HG02763 (cell line): Measurements from ENCODE around the gene CD38.
"Not testable (repeated sequence)": the region's sequence is repeated elsewhere in the genome, so short reads cannot be mapped to it uniquely, and the experiment has no call there.

ENCODE experiments used
- ATAC-seq: cut with Tn5 transposase; IDR thresholded peaks from one replicate; pipeline ENCODE4 v1.9.1; 2021; ENCODE audit warnings: mild to moderate bottlenecking, moderate library complexity; ENCODE audit not compliant: unreplicated experiment

The CD38 gene

DNA sequence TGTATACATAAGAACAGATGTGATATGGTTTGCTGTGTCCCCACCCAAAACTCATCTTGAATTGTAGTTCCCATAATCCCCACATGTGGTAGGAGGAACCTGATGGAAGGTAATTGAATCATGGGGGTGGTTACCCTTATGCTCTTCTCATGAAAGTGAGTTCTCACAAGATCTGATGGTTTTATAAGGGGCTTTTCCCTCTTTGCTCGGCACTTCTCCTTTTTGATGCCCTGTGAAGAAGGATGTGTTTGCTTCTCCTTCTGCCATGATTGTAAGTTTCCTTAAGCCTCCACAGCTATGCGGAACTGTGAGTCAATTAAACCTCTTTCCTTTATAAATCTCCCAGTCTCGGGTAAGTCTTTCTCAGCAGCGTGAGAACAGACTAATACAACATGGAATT is 83.1 kb downstream of the CD38 start:
- ATAC-seq = not testable (repeated sequence)

DNA sequence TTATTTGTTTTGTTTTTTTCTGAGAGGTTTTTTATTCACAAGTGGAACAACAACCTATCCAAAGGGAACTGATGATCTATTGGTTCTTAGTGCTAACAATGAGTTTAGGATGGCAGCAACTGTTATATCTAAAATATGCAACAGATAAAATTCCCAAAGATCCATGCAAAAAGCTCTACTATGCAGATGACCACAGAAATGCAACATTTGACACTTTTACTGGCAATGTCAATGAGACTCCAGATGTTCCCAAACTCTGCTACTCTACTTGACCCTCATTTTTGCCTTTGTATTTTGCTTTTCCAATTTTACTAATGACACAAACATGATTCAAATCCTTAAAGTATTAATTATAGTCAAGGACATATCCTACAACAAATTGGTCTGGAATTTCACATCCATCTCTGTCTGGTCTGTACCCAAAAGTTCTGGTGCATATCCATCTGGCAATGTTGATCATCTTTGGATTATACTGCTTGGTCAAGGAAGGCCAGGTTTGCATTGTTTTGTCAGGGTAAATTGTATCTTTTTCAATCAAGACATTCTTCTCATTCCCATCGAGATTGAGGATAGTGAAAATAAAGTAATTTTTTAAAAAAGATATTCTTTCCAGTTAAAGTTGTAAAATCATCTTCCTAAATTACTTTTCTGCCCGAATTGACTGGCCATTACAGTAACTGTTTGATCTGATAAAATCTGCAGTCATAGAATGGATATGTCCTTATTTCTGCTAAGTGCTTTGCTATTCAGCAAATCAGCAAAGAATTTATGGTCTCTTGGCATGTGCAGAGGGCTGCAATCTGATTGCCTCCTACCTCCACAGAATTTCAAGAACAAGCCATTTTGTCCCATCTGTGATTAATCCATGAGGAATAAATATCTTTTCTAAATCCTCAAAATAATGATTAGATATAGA is 86.8 kb downstream of the CD38 start:
- ATAC-seq = no peak

DNA sequence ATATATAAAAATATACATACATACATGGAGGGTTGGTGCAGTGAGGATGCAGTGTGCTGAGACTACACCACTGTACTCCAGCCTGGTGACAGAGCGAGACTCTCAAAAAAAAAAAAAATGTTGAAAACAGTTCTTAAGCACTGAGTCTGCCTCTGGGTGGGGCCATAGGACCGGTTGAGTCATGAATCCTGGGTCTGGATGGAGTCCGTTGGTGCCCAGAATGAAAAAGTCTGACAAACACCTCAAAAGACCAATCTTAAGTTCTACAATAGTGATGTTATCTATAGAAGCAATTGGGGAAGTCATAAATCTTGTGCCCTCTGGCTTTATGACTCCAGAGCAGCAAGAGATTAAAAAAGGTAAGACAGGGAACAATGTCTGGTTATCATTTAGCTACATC is 90.0 kb downstream of the CD38 start:
- ATAC-seq = no peak

DNA sequence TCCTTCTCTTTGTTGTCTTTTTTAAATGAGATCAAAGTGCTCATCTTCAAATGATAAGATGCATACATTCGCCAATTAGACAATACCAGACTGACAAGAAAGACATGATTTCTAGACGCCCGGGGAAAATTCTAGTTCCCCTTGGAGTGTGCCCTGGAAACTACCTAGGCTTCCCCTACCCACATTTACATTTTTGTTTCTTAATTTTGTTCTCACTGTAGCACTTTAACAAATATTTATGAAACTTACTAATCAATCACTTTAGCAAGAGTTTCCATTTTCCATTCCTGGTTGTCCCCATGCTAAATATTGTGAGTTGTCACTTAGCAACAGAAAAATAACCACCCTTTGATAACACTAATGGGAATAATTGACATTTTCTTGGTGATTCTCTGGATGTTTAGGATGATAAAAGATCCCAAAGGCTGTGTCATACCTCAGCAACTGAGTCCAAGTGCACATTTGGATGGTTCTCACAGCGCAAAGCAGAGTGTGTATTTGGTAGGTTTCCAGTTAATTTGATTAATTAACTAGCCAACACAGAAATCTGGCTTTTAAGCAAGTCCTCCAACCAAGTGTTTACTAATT is 90.8 kb downstream of the CD38 start:
- no peak for ATAC-seq

DNA sequence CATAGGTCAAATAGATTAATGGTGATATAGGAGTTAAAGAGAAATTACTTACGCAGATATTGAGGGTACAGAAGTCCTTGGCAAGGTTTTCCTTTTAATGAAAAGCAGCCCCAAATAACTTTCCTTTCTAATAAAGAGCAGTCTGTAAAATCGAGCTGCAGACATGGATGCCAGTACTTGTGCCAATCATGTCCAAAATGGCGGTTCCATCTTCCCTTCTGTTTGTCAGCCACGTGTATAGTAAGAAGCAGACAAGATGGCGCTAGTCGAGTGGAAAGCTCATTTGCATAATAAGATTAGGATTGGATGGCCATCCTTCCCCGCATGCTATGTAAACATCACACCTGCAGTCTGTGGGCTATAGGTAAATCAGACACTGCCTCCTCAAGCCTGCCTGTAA is 92.0 kb downstream of the CD38 start:
- ATAC-seq = no peak

DNA sequence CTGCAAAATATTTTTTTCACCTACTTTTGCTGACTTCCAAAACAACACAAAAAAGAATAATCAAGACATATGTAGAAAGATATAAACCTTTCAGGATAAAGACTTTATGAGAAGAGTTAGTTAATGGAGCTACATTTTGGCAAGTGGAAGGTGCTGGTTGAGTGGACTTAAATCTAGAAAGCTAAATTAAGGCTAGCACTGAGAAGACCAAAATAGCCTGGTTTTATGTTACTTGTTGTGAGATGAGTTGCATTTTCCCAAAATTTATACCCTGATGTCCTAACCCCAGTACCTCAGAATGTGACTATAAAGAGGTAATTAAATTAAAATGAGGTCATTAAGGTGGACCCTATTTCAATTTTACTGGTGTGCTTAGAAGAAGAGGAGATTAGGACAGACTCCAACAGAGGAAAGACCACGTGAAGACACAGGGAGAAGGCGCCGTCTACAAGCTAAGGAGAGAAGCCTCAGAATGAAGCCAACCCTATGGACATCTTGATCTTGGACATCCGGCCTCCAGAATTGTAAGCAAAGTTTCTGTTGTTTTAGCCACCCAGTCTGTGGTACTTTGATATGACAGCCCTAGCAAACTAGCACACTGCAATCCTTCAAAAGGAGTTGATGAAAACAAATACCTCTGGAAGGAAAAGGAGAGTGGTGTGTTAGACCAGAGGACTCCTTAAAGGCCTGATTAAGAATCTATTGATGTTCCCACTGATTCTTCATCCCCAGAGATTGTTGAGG is 93.0 kb downstream of the CD38 start:
- no peak for ATAC-seq

DNA sequence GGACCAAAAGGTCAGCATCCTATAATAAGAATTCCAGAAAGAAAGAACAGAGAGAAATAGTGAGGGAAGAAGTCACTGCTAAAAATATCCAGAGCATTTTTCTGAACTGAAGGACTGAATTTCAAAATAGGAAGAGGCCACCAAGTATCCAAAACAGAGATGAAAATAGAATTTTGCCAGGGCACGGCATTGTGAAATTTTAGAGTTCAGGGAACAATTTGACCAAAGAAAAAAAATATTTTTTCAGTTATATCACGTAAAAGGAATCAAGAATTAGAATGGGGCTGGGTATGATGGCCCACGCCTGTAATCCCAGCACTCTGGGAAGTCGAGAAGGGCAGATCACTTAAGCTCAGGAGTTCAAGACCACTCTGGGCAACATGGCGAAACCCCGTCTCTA is 95.0 kb downstream of the CD38 start:
- ATAC-seq = no peak

DNA sequence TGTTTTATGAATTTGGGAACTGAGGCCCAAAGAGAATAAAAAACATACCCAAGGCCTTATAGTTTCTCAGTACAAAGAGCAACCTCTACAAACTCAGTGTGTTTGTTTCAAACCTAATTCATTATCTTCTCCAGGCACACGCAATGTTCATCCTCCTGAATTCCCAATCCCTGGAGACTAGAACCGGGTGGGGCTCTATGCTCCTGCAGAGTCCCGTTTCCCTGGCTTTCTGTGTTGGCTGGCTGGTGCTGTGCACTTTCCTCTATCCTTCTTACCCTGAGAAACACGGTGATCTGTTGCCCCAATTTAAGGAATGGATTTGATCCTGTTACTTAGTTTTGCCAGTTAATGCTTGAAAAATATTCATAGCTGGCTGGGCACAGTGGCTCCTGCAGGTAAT is 96.5 kb downstream of the CD38 start:
- no peak for ATAC-seq

DNA sequence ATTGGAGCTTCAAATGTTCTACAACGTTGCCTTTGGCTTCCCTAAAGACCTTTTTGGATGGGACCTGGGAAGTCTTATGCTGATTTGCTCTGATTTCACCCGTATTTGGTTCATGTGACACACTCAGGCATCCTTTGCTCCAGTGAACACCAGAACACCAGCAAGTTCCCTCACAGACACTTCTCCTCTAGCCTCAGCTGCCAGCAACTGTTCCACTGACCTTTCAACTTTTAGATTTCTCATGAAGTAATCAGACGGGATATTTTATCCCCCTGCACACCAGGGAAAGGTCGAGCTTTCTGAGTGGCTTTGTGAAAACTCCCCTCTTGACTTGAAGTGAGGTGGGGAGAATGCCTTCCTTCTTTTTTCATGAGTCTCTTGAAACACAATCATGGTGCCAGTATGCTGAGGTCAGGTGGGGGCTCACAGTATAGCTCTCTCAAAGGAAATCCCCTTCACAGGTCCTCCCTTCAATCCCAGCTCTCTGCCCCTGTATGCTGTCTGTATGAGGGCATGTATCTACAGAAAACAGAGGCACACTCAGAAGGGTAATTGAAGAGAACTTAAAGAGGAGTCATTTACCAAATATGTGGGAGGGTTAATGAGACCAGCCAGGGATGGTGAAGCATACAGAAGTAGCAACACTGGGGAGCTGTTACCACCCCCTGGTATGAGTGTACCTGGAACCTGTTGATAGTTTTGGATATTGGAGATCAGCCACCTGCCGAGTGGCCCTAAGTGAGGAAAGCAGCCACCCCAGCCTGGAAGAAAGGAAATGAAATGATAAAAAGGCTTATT is 97.7 kb downstream of the CD38 start:
- no peak for ATAC-seq

DNA sequence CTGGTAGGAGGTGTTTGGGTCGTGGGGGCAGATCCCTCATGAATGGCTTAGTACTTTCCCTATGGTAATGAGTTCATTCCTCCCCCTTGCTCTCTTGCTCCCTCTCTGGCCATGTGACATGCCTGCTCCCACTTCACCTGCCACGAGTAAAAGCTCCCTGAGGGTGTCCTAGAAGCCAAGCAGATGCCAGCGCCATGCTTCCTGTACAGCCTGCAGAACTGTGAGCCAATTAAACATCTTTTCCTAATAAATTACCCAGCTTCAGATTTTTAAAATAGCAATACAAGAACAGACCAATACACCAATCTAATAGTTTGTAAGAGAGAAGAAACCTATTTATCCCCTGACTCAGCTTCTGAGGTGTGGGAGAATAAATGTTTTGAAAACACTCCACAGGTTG is 99.9 kb downstream of the CD38 start:
- ATAC-seq = no peak

DNA sequence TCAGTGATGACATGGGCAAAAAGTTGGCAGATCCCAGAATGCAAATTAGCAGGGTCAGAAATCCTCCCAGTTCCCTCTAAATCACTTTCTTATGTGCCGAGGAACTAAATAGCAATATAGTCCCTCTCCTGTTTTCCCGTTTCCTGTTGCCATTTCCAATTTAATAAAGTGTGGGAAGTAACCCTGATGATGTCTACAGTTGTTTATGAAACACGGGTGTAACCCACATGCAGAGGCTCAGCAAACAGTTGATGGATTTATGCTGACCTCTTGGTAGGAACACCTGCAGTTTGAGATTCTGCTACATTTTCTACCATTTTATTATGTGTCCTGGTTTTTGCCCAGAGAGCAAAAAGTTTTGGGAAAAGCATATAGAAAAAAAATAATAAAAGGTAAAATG is 103.7 kb downstream of the CD38 start:
- no peak for ATAC-seq

DNA sequence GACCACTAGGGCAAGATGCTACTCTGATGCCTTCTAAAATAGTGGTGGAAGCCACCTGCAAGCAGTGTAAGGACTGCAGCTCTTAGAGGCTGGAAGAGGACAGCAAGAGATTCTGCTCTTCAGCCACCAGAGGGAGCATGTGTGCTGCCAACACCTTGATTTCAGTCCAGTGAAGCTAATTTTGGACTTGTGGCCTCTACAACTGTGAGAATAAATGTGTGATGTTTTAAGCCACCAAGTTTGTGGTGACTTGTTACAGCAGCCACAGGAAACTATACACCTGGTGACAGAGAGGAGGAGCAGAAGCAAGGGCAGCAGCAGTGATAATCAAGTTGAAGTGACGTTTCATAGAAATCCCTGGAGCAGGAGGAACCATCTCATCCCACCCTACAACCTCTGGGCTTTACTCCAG is 104.6 kb downstream of the CD38 start:
- ATAC-seq = no peak

DNA sequence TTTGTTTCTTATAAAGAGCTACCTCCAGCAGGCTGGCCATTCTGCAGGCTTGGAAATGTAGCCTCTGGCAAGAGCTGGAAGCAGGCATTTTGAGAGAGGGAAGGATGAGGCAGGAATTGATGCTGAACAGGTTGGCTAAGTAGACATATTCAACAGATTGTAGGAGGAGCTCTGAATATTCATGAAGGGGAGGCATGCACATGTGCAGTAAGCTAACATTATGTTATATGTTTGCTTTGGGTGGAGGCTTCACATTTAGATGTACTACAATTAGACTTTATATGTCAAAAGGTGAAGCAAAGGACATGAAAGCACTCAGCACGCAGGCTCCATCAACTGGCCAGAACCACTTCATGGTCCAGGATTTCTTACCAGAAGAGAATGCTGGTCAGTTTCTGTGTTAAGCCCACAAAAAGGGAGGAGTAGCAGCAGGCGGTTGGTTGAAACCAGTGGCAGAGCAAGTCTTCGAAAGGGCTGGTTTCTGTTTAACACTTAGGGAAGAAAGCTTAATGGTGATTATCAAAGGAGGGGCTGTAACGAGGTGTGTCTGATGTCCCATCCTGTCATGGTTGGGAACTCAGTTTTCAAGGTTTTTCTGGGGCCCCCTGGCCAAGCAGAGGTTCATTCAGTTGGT is 105.6 kb downstream of the CD38 start:
- ATAC-seq = no peak

DNA sequence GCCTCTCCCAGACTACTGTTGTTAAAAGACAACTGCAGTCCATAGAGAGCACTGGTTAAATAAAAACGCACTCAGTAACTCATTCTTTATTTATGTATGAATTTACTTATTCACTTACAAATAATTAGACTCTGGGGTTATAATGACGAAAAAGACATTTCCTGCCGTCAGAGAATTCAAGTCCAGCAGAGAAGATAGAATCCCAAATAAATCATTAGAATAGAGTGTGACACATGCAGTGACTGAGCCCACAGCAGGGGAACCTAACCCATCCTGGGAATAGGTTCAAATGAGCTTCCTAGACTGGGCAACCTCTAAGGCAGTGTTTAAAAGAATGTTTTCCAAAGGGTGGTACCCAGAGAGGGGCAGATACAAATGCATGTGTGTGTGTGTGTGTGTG is 106.5 kb downstream of the CD38 start:
- ATAC-seq = no peak

DNA sequence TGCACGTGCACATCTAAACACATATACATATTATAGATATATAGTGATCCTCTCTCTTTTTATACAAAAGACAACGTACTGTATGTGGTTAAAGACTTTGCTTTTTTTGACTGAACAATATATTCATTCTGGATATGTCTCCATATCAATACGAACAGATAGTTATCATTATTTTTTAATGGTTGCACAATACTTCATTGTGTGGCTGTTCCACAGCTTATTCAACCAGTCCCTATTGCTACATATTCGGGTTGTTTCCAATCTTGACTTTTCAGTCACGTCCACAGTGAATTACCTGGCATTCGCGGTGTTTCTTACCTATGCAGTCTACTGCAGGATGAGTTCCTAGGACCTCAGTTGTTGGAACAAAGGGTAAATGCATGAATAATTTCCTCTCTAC is 107.3 kb downstream of the CD38 start:
- ATAC-seq = no peak

DNA sequence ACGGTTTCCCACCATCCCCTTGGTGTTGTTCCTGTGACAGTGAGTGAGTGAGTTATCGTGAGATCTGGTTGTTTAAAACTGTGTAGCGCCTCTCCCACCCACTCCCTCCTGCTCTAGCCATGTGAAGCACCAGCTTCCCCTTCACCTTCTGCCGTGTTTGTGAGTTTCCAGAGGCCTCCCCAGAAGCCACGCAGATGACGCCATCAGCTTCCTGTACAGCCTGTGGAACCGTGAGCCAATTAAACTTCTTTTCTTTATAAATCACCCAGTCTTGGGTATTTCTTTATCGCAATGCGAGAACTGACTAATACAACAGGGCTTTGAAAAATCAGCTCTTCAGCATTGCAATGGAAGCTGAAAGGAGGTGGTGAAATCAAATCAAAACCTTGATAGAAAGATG is 110.4 kb downstream of the CD38 start:
- ATAC-seq = no peak

DNA sequence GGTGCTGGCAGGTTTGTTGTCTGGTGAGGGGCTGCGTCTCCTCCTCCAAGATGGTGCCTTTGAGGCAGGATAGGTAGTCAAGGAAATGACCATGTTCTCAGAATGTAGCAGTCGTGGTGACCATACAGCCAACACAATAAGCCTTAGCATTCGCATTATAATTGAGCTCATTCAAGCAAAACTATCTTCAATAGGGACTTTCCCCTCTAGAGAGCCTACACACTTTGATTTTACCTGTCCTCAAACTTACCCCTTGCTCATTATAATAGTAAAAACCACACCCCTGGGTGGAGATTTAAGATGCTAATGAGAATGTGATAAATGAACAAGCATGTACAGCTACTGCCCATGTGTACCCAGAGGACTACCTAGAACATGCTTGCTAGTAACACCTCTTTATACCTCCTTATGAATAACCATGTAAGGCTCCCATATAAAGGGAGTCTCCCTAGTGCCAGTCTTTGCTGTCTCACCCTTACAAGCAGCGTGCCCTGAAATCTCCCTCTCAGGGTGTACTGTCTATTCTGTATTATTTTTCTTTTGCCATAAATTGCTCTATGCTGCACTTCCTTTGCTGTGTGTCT is 112.2 kb downstream of the CD38 start:
- no peak for ATAC-seq

DNA sequence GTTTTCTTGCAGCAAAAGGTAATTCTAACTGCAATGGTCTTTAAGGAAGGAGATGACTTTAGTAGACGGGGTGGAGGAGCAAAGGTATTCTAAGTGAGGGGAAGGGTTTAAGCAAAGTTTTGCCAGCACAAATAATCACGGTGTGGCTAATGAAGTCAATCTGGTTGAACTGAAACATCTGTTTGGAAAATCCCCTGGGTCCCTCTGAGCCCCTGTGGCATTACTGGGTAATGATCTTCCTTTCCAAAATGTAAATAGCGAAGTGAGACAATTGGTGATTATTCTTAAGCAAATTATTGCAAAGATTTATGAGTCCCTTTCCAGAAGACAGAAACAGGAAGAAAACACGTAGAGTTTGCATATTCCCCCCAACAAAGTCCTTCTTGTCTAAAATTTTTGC is 113.2 kb downstream of the CD38 start:
- ATAC-seq = no peak

DNA sequence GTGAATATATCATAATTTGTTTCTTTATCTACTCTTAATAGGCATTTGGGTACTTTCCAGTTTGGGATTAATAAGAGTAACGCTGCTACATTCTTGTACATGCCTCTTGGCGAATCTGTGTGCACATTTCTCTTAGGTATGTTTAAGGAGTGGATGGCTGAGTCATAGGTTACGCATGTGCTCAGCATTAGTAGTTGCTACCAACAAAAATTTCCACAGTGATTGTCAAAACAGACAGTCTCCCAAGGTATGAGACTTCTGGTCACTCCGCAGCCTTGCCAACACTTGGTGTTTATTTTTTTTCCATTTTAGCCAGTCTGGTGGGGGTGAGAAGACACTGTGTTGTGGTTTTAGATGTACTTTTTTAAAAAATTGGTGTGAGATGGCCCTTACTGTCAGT is 115.8 kb downstream of the CD38 start:
- ATAC-seq = no peak

DNA sequence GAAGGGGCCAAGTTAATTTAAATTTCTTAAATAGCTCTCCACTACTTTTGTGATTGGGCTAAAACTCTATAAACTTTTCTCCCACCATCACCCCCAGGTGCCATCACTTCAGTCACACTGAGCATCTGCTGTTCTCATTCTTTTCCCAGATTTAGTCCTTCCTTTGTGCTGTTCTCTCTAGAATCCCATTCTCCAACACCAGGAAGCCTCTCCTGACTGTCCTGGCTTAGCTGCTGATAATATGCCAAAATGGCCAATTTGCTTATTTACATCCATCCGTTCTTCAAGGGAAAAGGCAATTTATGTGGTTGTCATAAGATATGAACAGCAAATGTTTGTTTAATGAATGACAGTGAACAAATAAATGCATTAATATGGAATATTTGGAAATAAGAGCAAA is 116.3 kb downstream of the CD38 start:
- no peak for ATAC-seq
